ENCODE data around the gene RXRB. TPM values are rescaled to one million over a fixed set of nuclear protein-coding genes. Genes with fewer than 3 reads are reported as not detected.

The RXRB gene
- total RNA-seq, 1 donor from 2014 or later, result 46.6 TPM

DNA sequence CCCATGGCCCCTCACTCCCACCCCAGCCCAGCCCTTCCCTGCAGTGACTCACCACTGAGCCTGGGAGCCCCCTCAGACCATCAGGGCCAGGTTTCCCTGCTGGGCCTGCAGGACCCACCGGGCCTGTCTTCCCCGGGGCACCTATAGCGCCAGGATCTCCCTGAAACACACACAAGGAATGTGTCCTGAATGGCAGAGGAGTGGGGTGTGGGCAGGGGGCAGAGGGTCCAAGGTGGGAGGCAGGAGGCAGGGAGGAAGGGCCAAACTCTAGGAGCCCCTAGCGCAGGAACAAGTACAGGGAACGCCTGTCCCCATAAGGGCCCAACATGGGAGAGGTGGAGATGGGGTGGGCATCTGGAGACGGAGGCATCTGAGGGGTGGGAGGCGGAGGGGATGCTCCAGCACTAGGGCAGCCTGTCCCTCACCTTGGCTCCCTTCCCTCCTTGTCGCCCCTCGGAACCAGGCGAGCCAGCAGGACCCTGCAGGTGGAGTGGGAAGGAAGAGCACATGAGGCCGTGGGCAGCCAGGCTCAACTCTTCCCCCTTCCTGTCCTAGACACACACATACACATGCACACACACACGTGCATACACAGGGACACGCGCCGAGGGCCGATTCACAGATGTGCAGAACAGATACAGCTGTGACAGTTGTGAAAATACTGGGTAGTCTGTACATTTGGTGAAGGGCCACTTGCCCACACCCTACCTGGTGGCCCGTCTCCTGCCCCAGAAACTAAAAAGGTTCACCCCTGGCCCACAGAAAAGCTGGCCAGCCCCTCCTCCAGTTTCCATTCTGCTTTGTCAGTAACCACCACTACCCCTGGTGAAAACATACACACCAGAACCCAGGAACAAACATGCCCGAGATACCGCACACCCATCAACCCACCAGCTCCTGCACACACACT is 32.8 kb downstream of the RXRB start:
- intact Hi-C loops (cut with DNase I), result loop anchor here (10.0 kb wide), 1 partner anchor 77 kb away; no protein-coding TSS in a partner anchor
- Histone ChIP-seq H3K4me3 (no peak overlapping the region), H3K9me3 (no peaks in the 10 kb centered on the region), H3K27ac (no peak overlapping the region), H3K27me3 (no peaks in the 10 kb centered on the region), H3K36me3 (no peaks in the 10 kb centered on the region), H3K4me1 (no peaks in the 10 kb centered on the region)
- TF ChIP-seq, protein P1, sequence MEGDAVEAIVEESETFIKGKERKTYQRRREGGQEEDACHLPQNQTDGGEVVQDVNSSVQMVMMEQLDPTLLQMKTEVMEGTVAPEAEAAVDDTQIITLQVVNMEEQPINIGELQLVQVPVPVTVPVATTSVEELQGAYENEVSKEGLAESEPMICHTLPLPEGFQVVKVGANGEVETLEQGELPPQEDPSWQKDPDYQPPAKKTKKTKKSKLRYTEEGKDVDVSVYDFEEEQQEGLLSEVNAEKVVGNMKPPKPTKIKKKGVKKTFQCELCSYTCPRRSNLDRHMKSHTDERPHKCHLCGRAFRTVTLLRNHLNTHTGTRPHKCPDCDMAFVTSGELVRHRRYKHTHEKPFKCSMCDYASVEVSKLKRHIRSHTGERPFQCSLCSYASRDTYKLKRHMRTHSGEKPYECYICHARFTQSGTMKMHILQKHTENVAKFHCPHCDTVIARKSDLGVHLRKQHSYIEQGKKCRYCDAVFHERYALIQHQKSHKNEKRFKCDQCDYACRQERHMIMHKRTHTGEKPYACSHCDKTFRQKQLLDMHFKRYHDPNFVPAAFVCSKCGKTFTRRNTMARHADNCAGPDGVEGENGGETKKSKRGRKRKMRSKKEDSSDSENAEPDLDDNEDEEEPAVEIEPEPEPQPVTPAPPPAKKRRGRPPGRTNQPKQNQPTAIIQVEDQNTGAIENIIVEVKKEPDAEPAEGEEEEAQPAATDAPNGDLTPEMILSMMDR (IDR thresholded peaks at IDR 0.05), result no peak
- ATAC-seq (no peak), DNase-seq (peak; percentile 59)

GRCh38 chr6:33166811-33167210 is 33.7 kb downstream of the RXRB start:
- intact Hi-C loops (cut with DNase I), result loop anchor here (10.0 kb wide), 1 partner anchor 78 kb away; no protein-coding TSS in a partner anchor
- Histone ChIP-seq H3K4me3 (no peak overlapping the region), H3K27me3 (no peaks in the 10 kb centered on the region), H3K36me3 (no peaks in the 10 kb centered on the region), H3K9me3 (no peaks in the 10 kb centered on the region), H3K27ac (no peak overlapping the region), H3K4me1 (peaks cover 1% of the 10 kb centered on the region)
- ATAC-seq (no peak), DNase-seq (peak; percentile 49)
- TF ChIP-seq, protein P1 (IDR thresholded peaks at IDR 0.05), result no peak

- peaks cover 4% of the 10 kb centered on the region for H3K4me1 ChIP-seq
- H3K27me3 ChIP-seq, result no peaks in the 10 kb centered on the region
- H3K9me3 ChIP-seq, result no peaks in the 10 kb centered on the region
- H3K4me3 ChIP-seq, result no peak overlapping the region
- ATAC-seq (no peak), DNase-seq (peak; percentile 13)
- H3K36me3 ChIP-seq, result no peaks in the 10 kb centered on the region
- H3K27ac ChIP-seq, result no peak overlapping the region
- TF ChIP-seq, protein P1 (IDR thresholded peaks at IDR 0.05), result no peak
- intact Hi-C loops (cut with DNase I), result loop anchor here (10.0 kb wide), 1 partner anchor 78 kb away; no protein-coding TSS in a partner anchor
These were observed 34.1 kb downstream of the RXRB start for GRCh38 chr6:33166363-33166762.

- no peak for ATAC-seq
- TF ChIP-seq, protein P1 (IDR thresholded peaks at IDR 0.05), result no peak
These were observed 34.7 kb downstream of the RXRB start for GRCh38 chr6:33165581-33166258.

DNA sequence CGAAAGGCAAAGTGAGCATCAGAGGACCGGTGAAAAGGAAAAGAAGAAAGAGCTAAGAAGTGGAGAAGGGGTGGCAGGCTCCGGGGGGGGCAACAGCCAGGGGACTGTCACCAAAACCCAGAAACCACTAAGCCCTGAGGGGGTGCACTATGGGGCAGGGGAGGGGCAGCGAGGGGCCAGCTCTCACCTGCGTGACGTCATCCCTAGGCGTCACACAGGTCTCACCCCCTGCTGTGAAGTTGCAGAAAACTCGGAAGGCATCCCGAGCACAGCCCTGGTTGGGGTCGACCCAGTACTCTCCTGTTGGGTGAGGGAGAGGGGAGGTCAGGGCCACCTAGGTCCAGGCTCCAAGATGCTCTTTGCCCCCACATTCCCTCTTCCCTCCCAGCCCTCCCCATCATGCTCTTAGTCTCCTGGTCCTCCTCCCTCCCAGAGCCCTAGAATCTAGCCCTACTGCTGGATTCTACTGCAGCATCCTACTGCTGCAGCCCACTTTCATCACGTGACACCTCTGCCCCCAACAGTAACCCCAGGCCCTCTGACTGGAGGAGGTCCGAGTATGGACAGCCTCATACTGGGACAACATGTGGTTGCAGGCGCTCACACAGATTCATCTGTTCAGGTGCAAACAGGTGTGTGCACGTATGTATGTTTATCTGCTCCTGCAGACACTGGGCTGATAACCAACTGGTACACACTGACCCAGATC is 35.6 kb downstream of the RXRB start:
- H3K4me1 ChIP-seq, result peaks cover 13% of the 10 kb centered on the region
- intact Hi-C loops (cut with DNase I), result loop anchor here (10.0 kb wide), 1 partner anchor 80 kb away; no protein-coding TSS in a partner anchor
- no peaks in the 10 kb centered on the region for H3K36me3 ChIP-seq
- no peaks in the 10 kb centered on the region for H3K27me3 ChIP-seq
- TF ChIP-seq, protein P1 (IDR thresholded peaks at IDR 0.05), result no peak
- H3K27ac ChIP-seq, result no peak overlapping the region
- ATAC-seq, result no peak
- no peak for DNase-seq
- no peaks in the 10 kb centered on the region for H3K9me3 ChIP-seq
- H3K4me3 ChIP-seq, result no peak overlapping the region

More at GRCh38 chr6:33165581-33166258, 34.7 kb downstream of the RXRB start:
- Histone ChIP-seq H3K4me3 (no peak overlapping the region), H3K36me3 (no peaks in the 10 kb centered on the region), H3K27ac (no peak overlapping the region), H3K9me3 (no peaks in the 10 kb centered on the region), H3K4me1 (peaks cover 10% of the 10 kb centered on the region), H3K27me3 (no peaks in the 10 kb centered on the region)
- DNase-seq, result peak; percentile 59
- intact Hi-C loops (cut with DNase I), result loop anchor here (10.0 kb wide), 1 partner anchor 79 kb away; no protein-coding TSS in a partner anchor
